ENCODE data around the gene EXOC1. TPM values are rescaled to one million over a fixed set of nuclear protein-coding genes. Genes with fewer than 3 reads are reported as not detected.
"Not testable (repeated sequence)": the region's sequence is repeated elsewhere in the genome, so short reads cannot be mapped to it uniquely, and the experiment has no call there.

EXOC1 gene
- total RNA-seq, 1 experiment from 2014 or later, result 24.1 TPM

DNA sequence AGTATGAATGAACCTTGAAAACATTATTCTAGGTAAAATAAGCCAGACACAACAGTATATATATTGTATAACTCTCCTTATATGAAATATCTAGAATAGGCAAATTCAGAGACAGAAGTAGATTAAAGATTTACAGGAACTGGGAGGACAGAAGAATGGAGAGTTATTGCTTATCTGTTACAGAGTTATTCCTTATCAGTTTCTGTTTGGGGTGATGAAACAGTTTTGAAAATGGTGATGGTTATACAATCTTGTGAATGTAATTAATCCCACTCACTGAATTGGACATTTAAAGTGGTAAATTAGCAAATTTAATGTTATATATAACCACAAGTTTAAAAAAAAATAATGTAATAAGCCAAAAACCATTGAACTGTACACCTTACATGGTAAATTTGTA is 14.5 kb upstream of the EXOC1 start:
- CTCF ChIA-PET, result no interaction called here

DNA sequence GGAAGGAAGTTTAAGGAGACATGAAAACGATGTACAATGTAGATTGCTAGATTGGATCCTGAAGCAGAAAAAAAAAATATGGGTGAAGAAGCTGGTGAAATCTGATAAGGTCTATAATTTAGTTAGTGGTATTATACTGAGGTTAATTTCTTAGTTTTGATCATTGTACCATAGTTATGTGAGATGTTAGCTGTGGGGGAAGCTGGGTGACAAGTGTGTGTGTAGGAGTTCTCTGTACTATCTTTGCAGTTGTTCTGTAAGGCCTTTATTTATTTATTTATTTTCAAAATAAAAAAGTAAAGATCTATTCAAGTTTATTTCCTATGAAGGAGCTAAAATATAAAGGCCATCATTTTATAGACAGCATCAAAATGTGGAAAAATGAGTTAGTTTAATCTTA is 12.5 kb upstream of the EXOC1 start:
- no peaks in the 10 kb centered on the region for H3K4me1 ChIP-seq (ENCODE audit: control insufficient read depth, insufficient read depth, low read length)
- BruUV-seq (replicated peaks), result no TSS peak
- in situ Hi-C loops (cut with HindIII; ENCODE audit: low pct_unique_long_range_greater_than_20kb, low sequenced_read_pairs), result no loop called here
- H3K36me3 ChIP-seq (ENCODE audit: control insufficient read depth, insufficient read depth, low read length), result no peaks in the 10 kb centered on the region
- DNase-seq (ENCODE audit: low read depth, low spot score), result no peak
- ATAC-seq, result no peak
- intact Hi-C loops (cut with micrococcal nuclease; ENCODE audit: unreplicated experiment), result no loop called here
- H3K4me3 ChIP-seq (ENCODE audit: low read depth in 2 of 2, low read length in 2 of 2), result no peak overlapping the region
- H3K27ac ChIP-seq (ENCODE audit: low read length), result no peak overlapping the region
- no peak for TF ChIP-seq CTCF (IDR thresholded peaks at IDR 0.05)
- TF ChIP-seq, protein P1, sequence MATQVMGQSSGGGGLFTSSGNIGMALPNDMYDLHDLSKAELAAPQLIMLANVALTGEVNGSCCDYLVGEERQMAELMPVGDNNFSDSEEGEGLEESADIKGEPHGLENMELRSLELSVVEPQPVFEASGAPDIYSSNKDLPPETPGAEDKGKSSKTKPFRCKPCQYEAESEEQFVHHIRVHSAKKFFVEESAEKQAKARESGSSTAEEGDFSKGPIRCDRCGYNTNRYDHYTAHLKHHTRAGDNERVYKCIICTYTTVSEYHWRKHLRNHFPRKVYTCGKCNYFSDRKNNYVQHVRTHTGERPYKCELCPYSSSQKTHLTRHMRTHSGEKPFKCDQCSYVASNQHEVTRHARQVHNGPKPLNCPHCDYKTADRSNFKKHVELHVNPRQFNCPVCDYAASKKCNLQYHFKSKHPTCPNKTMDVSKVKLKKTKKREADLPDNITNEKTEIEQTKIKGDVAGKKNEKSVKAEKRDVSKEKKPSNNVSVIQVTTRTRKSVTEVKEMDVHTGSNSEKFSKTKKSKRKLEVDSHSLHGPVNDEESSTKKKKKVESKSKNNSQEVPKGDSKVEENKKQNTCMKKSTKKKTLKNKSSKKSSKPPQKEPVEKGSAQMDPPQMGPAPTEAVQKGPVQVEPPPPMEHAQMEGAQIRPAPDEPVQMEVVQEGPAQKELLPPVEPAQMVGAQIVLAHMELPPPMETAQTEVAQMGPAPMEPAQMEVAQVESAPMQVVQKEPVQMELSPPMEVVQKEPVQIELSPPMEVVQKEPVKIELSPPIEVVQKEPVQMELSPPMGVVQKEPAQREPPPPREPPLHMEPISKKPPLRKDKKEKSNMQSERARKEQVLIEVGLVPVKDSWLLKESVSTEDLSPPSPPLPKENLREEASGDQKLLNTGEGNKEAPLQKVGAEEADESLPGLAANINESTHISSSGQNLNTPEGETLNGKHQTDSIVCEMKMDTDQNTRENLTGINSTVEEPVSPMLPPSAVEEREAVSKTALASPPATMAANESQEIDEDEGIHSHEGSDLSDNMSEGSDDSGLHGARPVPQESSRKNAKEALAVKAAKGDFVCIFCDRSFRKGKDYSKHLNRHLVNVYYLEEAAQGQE (IDR thresholded peaks at IDR 0.05; ENCODE audit: insufficient read depth in 1 of 2, low read depth in 2 of 2, low read length in 1 of 2), result no peak
- POLR2A ChIA-PET, result no interaction called here
- CTCF ChIA-PET, result no interaction called here
- no peaks in the 10 kb centered on the region for H3K27me3 ChIP-seq (ENCODE audit: control insufficient read depth, insufficient read depth, low read length)
- no peaks in the 10 kb centered on the region for H3K9me3 ChIP-seq (ENCODE audit: control insufficient read depth, insufficient read depth, low read depth, low read length)

More for the DNA sequence above, 14.5 kb upstream of the EXOC1 start:
- DNase-seq (ENCODE audit: low read depth, low spot score), result no peak
- Histone ChIP-seq H3K27ac (ENCODE audit: low read length) (no peak overlapping the region), H3K4me3 (ENCODE audit: low read depth in 2 of 2, low read length in 2 of 2) (no peak overlapping the region), H3K36me3 (ENCODE audit: control insufficient read depth, insufficient read depth, low read length) (no peaks in the 10 kb centered on the region), H3K9me3 (ENCODE audit: control insufficient read depth, insufficient read depth, low read depth, low read length) (no peaks in the 10 kb centered on the region), H3K4me1 (ENCODE audit: control insufficient read depth, insufficient read depth, low read length) (no peaks in the 10 kb centered on the region), H3K27me3 (ENCODE audit: control insufficient read depth, insufficient read depth, low read length) (no peaks in the 10 kb centered on the region)
- BruUV-seq (replicated peaks), result no TSS peak
- intact Hi-C loops (cut with micrococcal nuclease; ENCODE audit: unreplicated experiment), result no loop called here
- POLR2A ChIA-PET, result no interaction called here
- no peak for ATAC-seq
- in situ Hi-C loops (cut with HindIII; ENCODE audit: low pct_unique_long_range_greater_than_20kb, low sequenced_read_pairs), result no loop called here
- no peak for TF ChIP-seq SIN3A (IDR thresholded peaks at IDR 0.05; ENCODE audit: borderline replicate concordance, insufficient read depth, low read depth, low read length)
- TF ChIP-seq CTCF (IDR thresholded peaks at IDR 0.05), result no peak
- TF ChIP-seq, protein P1 (IDR thresholded peaks at IDR 0.05; ENCODE audit: insufficient read depth in 1 of 2, low read depth in 2 of 2, low read length in 1 of 2), result no peak
- no peak for TF ChIP-seq POLR2AphosphoS5 (IDR thresholded peaks at IDR 0.05; ENCODE audit: low read depth, low read length)

DNA sequence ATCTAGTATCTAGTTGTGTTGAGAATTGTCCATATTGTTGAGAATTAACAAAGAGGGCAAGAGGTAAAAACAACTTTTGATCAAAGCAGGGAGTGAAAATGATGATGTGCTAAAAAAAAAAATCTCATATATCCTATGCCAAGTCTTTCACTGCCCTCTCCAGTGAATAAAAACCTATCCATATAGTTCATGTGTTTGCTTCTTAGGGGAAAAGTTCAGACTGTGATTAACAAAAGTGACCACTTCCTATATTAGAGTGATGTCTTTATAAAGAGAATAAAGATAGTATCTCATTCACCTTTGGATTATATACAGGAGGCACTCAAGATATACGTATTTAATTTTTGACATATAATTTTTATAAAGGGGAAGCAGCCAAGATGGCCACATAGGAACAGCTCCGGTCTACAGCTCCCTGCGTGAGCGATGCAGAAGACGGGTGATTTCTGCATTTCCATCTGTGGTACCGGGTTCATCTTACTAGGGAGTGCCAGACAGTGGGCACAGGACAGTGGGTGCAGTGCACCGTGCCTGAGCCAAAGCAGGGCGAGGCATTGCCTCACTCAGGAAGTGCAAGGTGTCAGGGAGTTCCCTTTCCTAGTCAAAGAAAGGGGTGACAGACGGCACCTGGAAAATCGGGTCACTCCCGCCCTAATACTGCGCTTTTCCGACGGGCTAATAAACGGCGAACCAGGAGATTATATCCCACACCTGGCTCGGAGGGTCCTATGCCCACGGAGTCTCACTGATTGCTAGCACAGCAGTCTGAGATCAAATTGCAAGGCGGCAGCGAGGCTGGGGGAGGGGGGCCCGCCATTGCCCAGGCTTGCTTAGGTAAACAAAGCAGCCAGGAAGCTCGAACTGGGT is 11.8 kb upstream of the EXOC1 start:
- in situ Hi-C loops (cut with HindIII; ENCODE audit: low pct_unique_long_range_greater_than_20kb, low sequenced_read_pairs); DNase-seq (ENCODE audit: low read depth, low spot score); H3K36me3 ChIP-seq (ENCODE audit: control insufficient read depth, insufficient read depth, low read length); H3K4me1 ChIP-seq (ENCODE audit: control insufficient read depth, insufficient read depth, low read length); H3K27me3 ChIP-seq (ENCODE audit: control insufficient read depth, insufficient read depth, low read length); CTCF ChIA-PET; POLR2A ChIA-PET; ATAC-seq; H3K4me3 ChIP-seq (ENCODE audit: low read depth in 2 of 2, low read length in 2 of 2); H3K9me3 ChIP-seq (ENCODE audit: control insufficient read depth, insufficient read depth, low read depth, low read length); BruUV-seq (replicated peaks); H3K27ac ChIP-seq (ENCODE audit: low read length); intact Hi-C loops (cut with micrococcal nuclease; ENCODE audit: unreplicated experiment): not testable (repeated sequence)

GRCh38 chr4:55842312-55842711 is 11.1 kb upstream of the EXOC1 start:
- H3K4me1 ChIP-seq (ENCODE audit: control insufficient read depth, insufficient read depth, low read length); H3K36me3 ChIP-seq (ENCODE audit: control insufficient read depth, insufficient read depth, low read length); POLR2A ChIA-PET; H3K9me3 ChIP-seq (ENCODE audit: control insufficient read depth, insufficient read depth, low read depth, low read length); CTCF ChIA-PET; intact Hi-C loops (cut with micrococcal nuclease; ENCODE audit: unreplicated experiment); in situ Hi-C loops (cut with HindIII; ENCODE audit: low pct_unique_long_range_greater_than_20kb, low sequenced_read_pairs); DNase-seq (ENCODE audit: low read depth, low spot score); H3K4me3 ChIP-seq (ENCODE audit: low read depth in 2 of 2, low read length in 2 of 2); H3K27ac ChIP-seq (ENCODE audit: low read length); BruUV-seq (replicated peaks); H3K27me3 ChIP-seq (ENCODE audit: control insufficient read depth, insufficient read depth, low read length); ATAC-seq: not testable (repeated sequence)
